ENCODE results near the gene SP4.

DNA sequence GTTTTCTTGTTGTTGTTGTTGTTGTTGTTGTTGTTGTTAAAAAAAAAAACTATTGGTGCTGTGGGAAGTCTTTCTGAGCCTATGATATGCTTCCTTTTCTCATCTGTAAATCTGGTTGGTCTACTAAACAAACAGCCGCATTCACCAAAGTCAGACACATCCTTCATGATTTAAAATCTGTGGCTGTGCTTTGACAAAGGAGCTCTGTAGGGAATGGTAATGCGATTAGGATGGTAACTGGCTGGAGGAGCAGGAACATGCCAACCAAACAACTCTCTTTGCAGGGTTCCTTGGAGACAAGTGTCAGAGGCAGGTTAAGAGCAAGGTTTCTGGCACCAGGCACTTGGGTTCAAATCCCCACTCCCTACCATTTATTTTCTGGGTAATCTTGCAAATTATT is 14.9 kb upstream of the SP4 start:
- TF ChIP-seq, protein P1, sequence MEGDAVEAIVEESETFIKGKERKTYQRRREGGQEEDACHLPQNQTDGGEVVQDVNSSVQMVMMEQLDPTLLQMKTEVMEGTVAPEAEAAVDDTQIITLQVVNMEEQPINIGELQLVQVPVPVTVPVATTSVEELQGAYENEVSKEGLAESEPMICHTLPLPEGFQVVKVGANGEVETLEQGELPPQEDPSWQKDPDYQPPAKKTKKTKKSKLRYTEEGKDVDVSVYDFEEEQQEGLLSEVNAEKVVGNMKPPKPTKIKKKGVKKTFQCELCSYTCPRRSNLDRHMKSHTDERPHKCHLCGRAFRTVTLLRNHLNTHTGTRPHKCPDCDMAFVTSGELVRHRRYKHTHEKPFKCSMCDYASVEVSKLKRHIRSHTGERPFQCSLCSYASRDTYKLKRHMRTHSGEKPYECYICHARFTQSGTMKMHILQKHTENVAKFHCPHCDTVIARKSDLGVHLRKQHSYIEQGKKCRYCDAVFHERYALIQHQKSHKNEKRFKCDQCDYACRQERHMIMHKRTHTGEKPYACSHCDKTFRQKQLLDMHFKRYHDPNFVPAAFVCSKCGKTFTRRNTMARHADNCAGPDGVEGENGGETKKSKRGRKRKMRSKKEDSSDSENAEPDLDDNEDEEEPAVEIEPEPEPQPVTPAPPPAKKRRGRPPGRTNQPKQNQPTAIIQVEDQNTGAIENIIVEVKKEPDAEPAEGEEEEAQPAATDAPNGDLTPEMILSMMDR (conservative IDR thresholded peaks at IDR 0.05; ENCODE audit: low read depth, low read length) = no peak
- no peak for TF ChIP-seq EZH2 (IDR thresholded peaks at IDR 0.05; ENCODE audit: borderline replicate concordance, low read depth, low read length, poor library complexity, severe bottlenecking)
